Measurements from ENCODE around the gene CPSF4L.
A peak's percentile ranks its signal among the peaks of the same experiment; 100 is the strongest.

CPSF4L gene

DNA sequence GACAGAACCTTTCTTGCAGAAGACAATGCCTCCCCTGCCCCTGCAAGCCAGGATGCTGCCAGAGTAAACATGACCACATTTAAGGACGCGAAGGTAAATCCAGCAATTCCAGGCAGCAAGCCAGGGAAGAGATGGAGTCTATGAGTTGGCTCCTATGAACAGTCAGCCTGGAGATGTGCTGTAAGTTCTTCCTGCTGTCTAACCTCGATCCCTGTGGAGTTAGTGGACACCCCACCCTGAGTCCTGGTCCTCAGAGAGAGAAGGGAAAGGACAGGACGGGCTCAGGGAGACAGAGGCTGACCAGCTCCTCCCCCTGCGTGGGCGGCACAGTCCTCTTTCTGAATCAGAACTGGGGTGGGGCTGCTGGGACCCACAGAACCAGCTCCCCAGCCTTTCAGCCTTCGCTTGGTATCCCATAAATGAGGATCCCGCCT, 25.2 kb upstream of the CPSF4L start:
- DNase-seq (ENCODE audit: insufficient read length) = no peak
- no peak for TF ChIP-seq POLR2A (IDR thresholded peaks at IDR 0.05; ENCODE audit: low read depth, low read length)
- no peak for TF ChIP-seq TAF1 (IDR thresholded peaks at IDR 0.05; ENCODE audit: borderline replicate concordance, low read depth, low read length)
- no peak for TF ChIP-seq POLR2AphosphoS5 (IDR thresholded peaks at IDR 0.05; ENCODE audit: low read depth, low read length)

DNA sequence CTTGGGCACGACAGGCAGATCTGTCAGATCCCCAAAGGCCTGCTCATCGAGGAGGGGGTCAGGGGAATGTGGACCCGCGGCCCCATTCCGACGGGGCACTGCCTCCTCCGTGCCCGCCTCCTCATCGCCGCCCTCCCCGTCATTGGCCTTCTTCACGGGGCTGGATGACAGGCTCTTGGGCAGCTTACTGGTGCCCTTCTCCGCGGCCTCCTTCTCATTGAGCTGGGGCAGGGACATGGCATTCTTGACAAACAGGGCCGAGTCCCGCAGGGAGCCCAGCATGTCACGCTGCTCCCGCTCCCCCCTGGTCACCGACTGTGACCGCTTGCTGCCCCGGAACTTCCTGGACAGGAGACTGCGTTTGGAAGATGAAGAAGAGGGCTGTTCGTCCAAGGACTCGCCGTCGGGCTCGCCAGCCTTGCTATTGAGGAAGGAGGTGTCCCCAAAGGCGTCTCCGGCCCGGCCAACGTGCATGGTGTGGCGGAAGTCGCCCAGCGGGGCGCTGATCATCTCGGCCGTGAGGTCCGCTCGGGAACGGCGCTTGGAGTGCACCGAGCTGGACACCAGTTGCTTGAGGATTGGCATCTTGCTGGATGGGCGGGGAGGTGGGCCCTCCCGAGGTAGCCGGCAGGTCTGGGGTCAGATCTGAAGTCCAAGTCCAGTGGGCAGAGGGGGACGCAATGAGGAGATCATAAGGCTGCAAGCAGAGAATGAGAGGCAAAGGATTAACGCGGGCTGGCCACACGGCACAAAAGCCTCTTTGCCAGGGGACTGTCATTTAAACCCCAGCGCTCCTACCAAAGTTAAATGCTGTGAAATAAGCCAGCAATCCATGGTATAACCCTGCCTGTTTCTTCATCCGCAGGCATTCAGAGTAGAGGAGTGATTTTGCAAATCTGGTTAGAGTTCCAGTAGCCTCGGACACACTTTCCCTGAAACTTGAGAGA, 24.5 kb upstream of the CPSF4L start:
- DNase-seq (ENCODE audit: insufficient read length) (no peak), FAIRE-seq (no peak)
- no peak for TF ChIP-seq POLR2A (IDR thresholded peaks at IDR 0.05; ENCODE audit: low read depth, low read length)
- no peak for TF ChIP-seq POLR2AphosphoS5 (IDR thresholded peaks at IDR 0.05; ENCODE audit: low read depth, low read length)
- TF ChIP-seq TAF1 (IDR thresholded peaks at IDR 0.05; ENCODE audit: borderline replicate concordance, low read depth, low read length) = no peak

More for the DNA sequence above, 25.2 kb upstream of the CPSF4L start:
- no peak for FAIRE-seq

- no peak for DNase-seq (ENCODE audit: insufficient read length)
- FAIRE-seq = no peak
- TF ChIP-seq POLR2A (IDR thresholded peaks at IDR 0.05; ENCODE audit: low read depth, low read length) (no peak), TAF1 (IDR thresholded peaks at IDR 0.05; ENCODE audit: borderline replicate concordance, low read depth, low read length) (no peak), POLR2AphosphoS5 (IDR thresholded peaks at IDR 0.05; ENCODE audit: low read depth, low read length) (no peak)
Observed at GRCh38 chr17:73285603-73285908, 23.9 kb upstream of the CPSF4L start.

GRCh38 chr17:73284906-73285602, 23.4 kb upstream of the CPSF4L start:
- DNase-seq (ENCODE audit: insufficient read length) (no peak), FAIRE-seq (no peak)

GRCh38 chr17:73284354-73284753, 22.7 kb upstream of the CPSF4L start:
- FAIRE-seq (no peak), DNase-seq (ENCODE audit: insufficient read length) (no peak)
- TF ChIP-seq POLR2AphosphoS5 (IDR thresholded peaks at IDR 0.05; ENCODE audit: low read depth, low read length) = no peak
- no peak for TF ChIP-seq POLR2A (IDR thresholded peaks at IDR 0.05; ENCODE audit: low read depth, low read length)
- no peak for TF ChIP-seq TAF1 (IDR thresholded peaks at IDR 0.05; ENCODE audit: borderline replicate concordance, low read depth, low read length)

More at GRCh38 chr17:73284906-73285602, 23.4 kb upstream of the CPSF4L start:
- no peak for TF ChIP-seq POLR2A (IDR thresholded peaks at IDR 0.05; ENCODE audit: low read depth, low read length)
- TF ChIP-seq TAF1 (IDR thresholded peaks at IDR 0.05; ENCODE audit: borderline replicate concordance, low read depth, low read length) = no peak
- no peak for TF ChIP-seq POLR2AphosphoS5 (IDR thresholded peaks at IDR 0.05; ENCODE audit: low read depth, low read length)

- no peak for TF ChIP-seq POLR2A (IDR thresholded peaks at IDR 0.05; ENCODE audit: low read depth, low read length)
- TF ChIP-seq POLR2AphosphoS5 (IDR thresholded peaks at IDR 0.05; ENCODE audit: low read depth, low read length) = no peak
- TF ChIP-seq TAF1 (IDR thresholded peaks at IDR 0.05; ENCODE audit: borderline replicate concordance, low read depth, low read length) = no peak
- FAIRE-seq (no peak), DNase-seq (ENCODE audit: insufficient read length) (no peak)
Observed at GRCh38 chr17:73283841-73284282, 22.2 kb upstream of the CPSF4L start.

- no peak for FAIRE-seq
- TF ChIP-seq POLR2AphosphoS5 (IDR thresholded peaks at IDR 0.05; ENCODE audit: low read depth, low read length) (no peak), POLR2A (IDR thresholded peaks at IDR 0.05; ENCODE audit: low read depth, low read length) (no peak)
- DNase-seq (ENCODE audit: insufficient read length) = no peak
Observed at GRCh38 chr17:73283250-73283649, 21.6 kb upstream of the CPSF4L start.

GRCh38 chr17:73282629-73283028, 20.9 kb upstream of the CPSF4L start:
- FAIRE-seq = no peak

GRCh38 chr17:73281928-73282327, 20.2 kb upstream of the CPSF4L start:
- DNase-seq (ENCODE audit: insufficient read length) = peak; percentile 58
- peak; percentile 80 for FAIRE-seq
- no peak for TF ChIP-seq POLR2AphosphoS5 (IDR thresholded peaks at IDR 0.05; ENCODE audit: low read depth, low read length)
- no peak for TF ChIP-seq TAF1 (IDR thresholded peaks at IDR 0.05; ENCODE audit: borderline replicate concordance, low read depth, low read length)
- no peak for TF ChIP-seq POLR2A (IDR thresholded peaks at IDR 0.05; ENCODE audit: low read depth, low read length)

More at GRCh38 chr17:73282629-73283028, 20.9 kb upstream of the CPSF4L start:
- no peak for DNase-seq (ENCODE audit: insufficient read length)
- no peak for TF ChIP-seq TAF1 (IDR thresholded peaks at IDR 0.05; ENCODE audit: borderline replicate concordance, low read depth, low read length)
- no peak for TF ChIP-seq POLR2A (IDR thresholded peaks at IDR 0.05; ENCODE audit: low read depth, low read length)
- TF ChIP-seq POLR2AphosphoS5 (IDR thresholded peaks at IDR 0.05; ENCODE audit: low read depth, low read length) = no peak

DNA sequence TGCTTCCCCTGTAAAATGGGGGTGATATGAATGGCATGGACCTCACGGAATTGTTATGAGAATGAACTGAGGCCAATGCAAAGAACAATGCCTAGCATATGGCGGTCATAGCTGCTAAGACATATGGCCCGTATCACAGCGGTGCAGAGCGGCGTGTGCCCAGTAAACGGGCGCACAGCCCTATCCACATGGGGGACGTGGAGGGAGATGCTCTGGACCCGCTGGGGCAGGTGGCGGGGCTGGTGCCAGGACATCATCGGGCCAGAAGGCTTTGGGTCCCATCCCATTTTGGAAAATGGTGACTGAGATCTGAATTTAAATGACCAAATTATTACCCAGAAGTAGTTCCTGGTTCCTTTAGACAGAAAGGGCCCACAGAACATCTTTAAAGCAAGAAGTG, 18.5 kb upstream of the CPSF4L start:
- DNase-seq (ENCODE audit: insufficient read length) (no peak), FAIRE-seq (no peak)
- no peak for TF ChIP-seq POLR2A (IDR thresholded peaks at IDR 0.05; ENCODE audit: low read depth, low read length)
- no peak for TF ChIP-seq TAF1 (IDR thresholded peaks at IDR 0.05; ENCODE audit: borderline replicate concordance, low read depth, low read length)
- no peak for TF ChIP-seq POLR2AphosphoS5 (IDR thresholded peaks at IDR 0.05; ENCODE audit: low read depth, low read length)

- FAIRE-seq = no peak
- TF ChIP-seq POLR2AphosphoS5 (IDR thresholded peaks at IDR 0.05; ENCODE audit: low read depth, low read length) = no peak
- no peak for TF ChIP-seq TAF1 (IDR thresholded peaks at IDR 0.05; ENCODE audit: borderline replicate concordance, low read depth, low read length)
- TF ChIP-seq POLR2A (IDR thresholded peaks at IDR 0.05; ENCODE audit: low read depth, low read length) = no peak
Observed at GRCh38 chr17:73279704-73280103, 18.0 kb upstream of the CPSF4L start.

More at GRCh38 chr17:73279704-73280103, 18.0 kb upstream of the CPSF4L start:
- no peak for DNase-seq (ENCODE audit: insufficient read length)

Measured in GM12892 (cell line).